GM13977 (cell line): Measurements from ENCODE around the gene IMMP2L.

Experiments used
- DNase-seq: peaks from one replicate; pipeline ENCODE4 v3.0.0; 2012; ENCODE audit warnings: low spot score
- CTCF ChIP-seq: IDR thresholded peaks from 2 replicates; pipeline ENCODE4 v1.5.1; 2012; ENCODE audit warnings: mild to moderate bottlenecking, control low read depth; ENCODE audit not compliant: insufficient read depth; ENCODE audit errors: extremely low read depth, missing control alignments
- in situ Hi-C: fragments of 300-500 bp; cut with MboI; formaldehyde crosslinking; loops from one replicate; pipeline ENCODE4 v1.12.0; 2022; ENCODE audit warnings: low sequenced_read_pairs, low pct_unique_long_range_greater_than_20kb, mixed read lengths, inconsistent platforms; ENCODE audit not compliant: unreplicated experiment

Gene IMMP2L

DNA sequence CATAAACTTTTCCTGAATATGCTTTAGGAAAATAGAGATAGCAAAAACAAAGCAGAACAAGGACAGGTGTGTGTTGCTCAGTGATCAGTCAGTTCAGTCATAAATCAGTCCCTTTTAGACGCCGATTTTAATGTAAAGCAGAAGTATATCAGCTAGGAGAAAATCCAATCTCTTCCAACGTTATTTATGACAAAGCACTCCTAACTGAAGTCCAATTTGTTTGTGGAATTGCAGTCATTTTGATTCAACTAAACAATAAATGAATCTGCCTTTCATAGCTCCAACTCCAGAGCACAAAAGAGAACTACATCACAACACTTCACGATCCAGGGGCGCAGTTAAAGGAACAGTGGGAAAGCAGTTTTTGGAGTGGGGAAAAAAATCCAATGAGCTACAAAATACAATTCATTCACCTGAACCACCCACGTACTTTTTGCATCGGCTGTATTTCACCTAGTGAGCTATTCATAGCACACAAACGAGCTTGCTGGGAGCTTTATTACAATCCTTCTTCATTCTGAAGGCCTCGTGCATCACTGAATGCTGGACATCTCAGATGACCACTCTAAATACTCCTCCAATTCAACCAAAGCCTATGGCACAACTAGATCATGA is 320.0 kb downstream of the IMMP2L start:
- DNase-seq: no peak
- in situ Hi-C loops: no loop called here
- no peak for TF ChIP-seq CTCF

DNA sequence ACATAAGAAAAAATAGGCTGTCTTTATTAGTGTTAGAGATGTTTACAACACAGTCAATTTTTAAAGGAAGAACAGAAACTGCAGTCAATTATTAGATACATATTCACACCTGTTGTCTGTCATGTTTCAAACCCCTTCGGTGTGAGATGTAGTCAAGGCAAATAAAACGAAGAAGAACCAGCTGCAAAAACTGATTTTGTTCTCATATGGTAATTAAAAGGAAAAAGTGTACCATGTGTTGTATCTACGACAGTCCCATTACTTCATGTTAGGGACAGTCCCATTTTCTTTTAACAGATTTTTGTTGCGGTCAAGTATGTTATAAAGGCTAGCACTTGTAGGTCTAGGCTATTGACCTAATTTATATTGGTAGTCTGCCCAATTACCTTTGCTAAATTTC is 321.9 kb downstream of the IMMP2L start:
- no peak for TF ChIP-seq CTCF
- DNase-seq: no peak
- in situ Hi-C loops: no loop called here

GRCh38 chr7:111239437-111239836 is 322.9 kb downstream of the IMMP2L start:
- TF ChIP-seq CTCF: no peak
- in situ Hi-C loops: no loop called here
- no peak for DNase-seq

- TF ChIP-seq CTCF: no peak
- no peak for DNase-seq
- in situ Hi-C loops: no loop called here
These were observed 323.4 kb downstream of the IMMP2L start for GRCh38 chr7:111238886-111239285.

DNA sequence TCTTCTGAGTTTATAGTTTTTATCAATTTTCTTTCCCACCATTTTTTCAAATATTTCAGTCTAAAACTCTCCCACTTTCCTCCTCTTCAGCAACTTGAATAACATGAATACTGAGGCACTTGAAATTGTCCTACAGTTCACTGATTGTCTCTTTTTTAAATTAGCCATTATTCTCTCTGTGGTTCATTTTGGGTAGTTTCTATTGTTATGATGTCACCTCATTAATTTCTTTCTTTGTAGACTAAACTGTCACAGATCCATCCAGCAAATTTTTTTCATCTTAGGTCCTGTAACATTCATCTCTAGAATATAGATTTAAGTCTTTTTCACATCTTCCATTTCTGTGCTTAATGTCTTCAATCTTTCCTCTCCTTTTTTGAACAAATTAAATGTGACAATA is 326.6 kb downstream of the IMMP2L start:
- TF ChIP-seq CTCF: no peak
- no peak for DNase-seq
- in situ Hi-C loops: no loop called here

- in situ Hi-C loops: no loop called here
- no peak for DNase-seq
- TF ChIP-seq CTCF: no peak
These were observed 329.8 kb downstream of the IMMP2L start for GRCh38 chr7:111232249-111233084.
